HepG2 (cell line): ENCODE results near the gene SERHL2. TPM values are rescaled to one million over a fixed set of nuclear protein-coding genes. Genes with fewer than 3 reads are reported as not detected.

Experiments
- CBX2 ChIP-seq, 2 experiments: fragments of 200-600 bp in 1 of 2; sonication (generic); formaldehyde crosslinking in 1 of 2; IDR thresholded peaks; 2 replicates each; pipeline versions ENCODE4 v1.7.0 to v1.8.1; 2018 to 2022; ENCODE audit warnings: low read depth in 2 of 2, low read length in 1 of 2, mild to moderate bottlenecking in 1 of 2, missing genetic modification reagents in 1 of 2
- CENPT ChIP-seq: sonication (generic); formaldehyde crosslinking; IDR thresholded peaks from 2 replicates; pipeline ENCODE4 v1.8.0; 2022; ENCODE audit warnings: low read depth, mild to moderate bottlenecking, moderate library complexity, missing genetic modification reagents
- DNMT3B ChIP-seq: conservative IDR thresholded peaks from 2 replicates; pipeline ENCODE4 v1.6.1; 2016; ENCODE audit warnings: missing biosample characterization, control low read depth
- FOXC1 ChIP-seq: sonication (generic); formaldehyde crosslinking; IDR thresholded peaks from 2 replicates; pipeline ENCODE4 v1.8.0; 2022; ENCODE audit warnings: mild to moderate bottlenecking, missing genetic modification reagents, borderline replicate concordance
- FOXM1 ChIP-seq: sonication (generic); formaldehyde crosslinking; IDR thresholded peaks from 2 replicates; pipeline ENCODE4 v1.5.0; 2020; ENCODE audit warnings: missing genetic modification reagents
- HDAC6 ChIP-seq: fragments of 200-600 bp; sonication (generic); IDR thresholded peaks from 2 replicates; pipeline ENCODE4 v1.7.0; 2017; ENCODE audit warnings: mild to moderate bottlenecking, antibody characterized with exemption, low read length, low read depth
- RARG ChIP-seq: sonication (generic); formaldehyde crosslinking; IDR thresholded peaks from 2 replicates; pipeline ENCODE4 v1.4.0; 2020; ENCODE audit warnings: low read depth, mild to moderate bottlenecking, missing genetic modification reagents
- U2AF1 ChIP-seq: fragments of 200-400 bp; formaldehyde crosslinking; optimal IDR thresholded peaks from 2 replicates; pipeline ENCODE3; 2017; ENCODE audit warnings: mild to moderate bottlenecking, low read depth, low read length
- U2AF2 ChIP-seq: fragments of 200-400 bp; formaldehyde crosslinking; IDR thresholded peaks from 2 replicates; pipeline ENCODE4 v1.6.1; 2017; ENCODE audit warnings: low read depth, mild to moderate bottlenecking, low read length
- ZNF276 ChIP-seq: sonication (generic); formaldehyde crosslinking; IDR thresholded peaks from 2 replicates; pipeline ENCODE4 v1.4.0; 2020; ENCODE audit warnings: mild to moderate bottlenecking, low read depth, missing genetic modification reagents
- polyA plus RNA-seq, 8 experiments: library from polyadenylated mRNA; depleted of rRNA in 3 of 8; stranded (reverse) in 7 of 8; unstranded in 1 of 8; fragments of >200 nt; fragmentation: Illumina TruSeq in 4 of 8; extraction: Trizol in 4 of 8; gene quantifications; 2 replicates each; pipeline versions ENCODE4 v1.2.1 to v1.2.3, GENCODE V29; 2011 to 2016; ENCODE audit warnings: low read depth in 4 of 8, missing spikeins in 1 of 8, mixed read lengths in 1 of 8; ENCODE audit not compliant: insufficient read depth in 1 of 8
- total RNA-seq, 5 experiments: library from RNA; depleted of rRNA; stranded (reverse); fragments of >200 nt; fragmentation: Illumina TruSeq; extraction: Trizol; gene quantifications; 2 replicates each; pipeline ENCODE4 v1.2.3, GENCODE V29; 2016; ENCODE audit warnings: low read depth in 1 of 5
- TF ChIP-seq, protein P1 (sequence below): sonication (generic); formaldehyde crosslinking; IDR thresholded peaks from 2 replicates; pipeline ENCODE4 v1.4.0; 2020; ENCODE audit warnings: missing genetic modification reagents
- TF ChIP-seq, protein P2 (sequence below): sonication (generic); formaldehyde crosslinking; conservative IDR thresholded peaks from 2 replicates; pipeline ENCODE4 v1.4.0; 2020; ENCODE audit warnings: missing genetic modification reagents
- TF ChIP-seq, protein P3 (sequence below): sonication (generic); formaldehyde crosslinking; IDR thresholded peaks from 2 replicates; pipeline ENCODE4 v1.9.0; 2021; ENCODE audit warnings: missing genetic modification reagents, borderline replicate concordance
- TF ChIP-seq, protein P4 (sequence below): sonication (generic); formaldehyde crosslinking; IDR thresholded peaks from 2 replicates; pipeline ENCODE4 v1.4.0; 2020; ENCODE audit warnings: mild to moderate bottlenecking, missing genetic modification reagents, borderline replicate concordance

The SERHL2 gene
- total and polyA plus RNA-seq, 2 of the 13 experiments (the other 11 are each of a cell fraction or from before 2014, with no cell fraction given) = 1.0 to 1.8 TPM

- TF ChIP-seq, protein P1, sequence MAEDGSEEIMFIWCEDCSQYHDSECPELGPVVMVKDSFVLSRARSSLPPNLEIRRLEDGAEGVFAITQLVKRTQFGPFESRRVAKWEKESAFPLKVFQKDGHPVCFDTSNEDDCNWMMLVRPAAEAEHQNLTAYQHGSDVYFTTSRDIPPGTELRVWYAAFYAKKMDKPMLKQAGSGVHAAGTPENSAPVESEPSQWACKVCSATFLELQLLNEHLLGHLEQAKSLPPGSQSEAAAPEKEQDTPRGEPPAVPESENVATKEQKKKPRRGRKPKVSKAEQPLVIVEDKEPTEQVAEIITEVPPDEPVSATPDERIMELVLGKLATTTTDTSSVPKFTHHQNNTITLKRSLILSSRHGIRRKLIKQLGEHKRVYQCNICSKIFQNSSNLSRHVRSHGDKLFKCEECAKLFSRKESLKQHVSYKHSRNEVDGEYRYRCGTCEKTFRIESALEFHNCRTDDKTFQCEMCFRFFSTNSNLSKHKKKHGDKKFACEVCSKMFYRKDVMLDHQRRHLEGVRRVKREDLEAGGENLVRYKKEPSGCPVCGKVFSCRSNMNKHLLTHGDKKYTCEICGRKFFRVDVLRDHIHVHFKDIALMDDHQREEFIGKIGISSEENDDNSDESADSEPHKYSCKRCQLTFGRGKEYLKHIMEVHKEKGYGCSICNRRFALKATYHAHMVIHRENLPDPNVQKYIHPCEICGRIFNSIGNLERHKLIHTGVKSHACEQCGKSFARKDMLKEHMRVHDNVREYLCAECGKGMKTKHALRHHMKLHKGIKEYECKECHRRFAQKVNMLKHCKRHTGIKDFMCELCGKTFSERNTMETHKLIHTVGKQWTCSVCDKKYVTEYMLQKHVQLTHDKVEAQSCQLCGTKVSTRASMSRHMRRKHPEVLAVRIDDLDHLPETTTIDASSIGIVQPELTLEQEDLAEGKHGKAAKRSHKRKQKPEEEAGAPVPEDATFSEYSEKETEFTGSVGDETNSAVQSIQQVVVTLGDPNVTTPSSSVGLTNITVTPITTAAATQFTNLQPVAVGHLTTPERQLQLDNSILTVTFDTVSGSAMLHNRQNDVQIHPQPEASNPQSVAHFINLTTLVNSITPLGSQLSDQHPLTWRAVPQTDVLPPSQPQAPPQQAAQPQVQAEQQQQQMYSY = 0 out of 2 replicates have a peak, but pooled peaks have one; percentile 26
- peak; percentile 87 for TF ChIP-seq ZNF276 (CRISPR knock-in tag)
- TF ChIP-seq, protein P2, sequence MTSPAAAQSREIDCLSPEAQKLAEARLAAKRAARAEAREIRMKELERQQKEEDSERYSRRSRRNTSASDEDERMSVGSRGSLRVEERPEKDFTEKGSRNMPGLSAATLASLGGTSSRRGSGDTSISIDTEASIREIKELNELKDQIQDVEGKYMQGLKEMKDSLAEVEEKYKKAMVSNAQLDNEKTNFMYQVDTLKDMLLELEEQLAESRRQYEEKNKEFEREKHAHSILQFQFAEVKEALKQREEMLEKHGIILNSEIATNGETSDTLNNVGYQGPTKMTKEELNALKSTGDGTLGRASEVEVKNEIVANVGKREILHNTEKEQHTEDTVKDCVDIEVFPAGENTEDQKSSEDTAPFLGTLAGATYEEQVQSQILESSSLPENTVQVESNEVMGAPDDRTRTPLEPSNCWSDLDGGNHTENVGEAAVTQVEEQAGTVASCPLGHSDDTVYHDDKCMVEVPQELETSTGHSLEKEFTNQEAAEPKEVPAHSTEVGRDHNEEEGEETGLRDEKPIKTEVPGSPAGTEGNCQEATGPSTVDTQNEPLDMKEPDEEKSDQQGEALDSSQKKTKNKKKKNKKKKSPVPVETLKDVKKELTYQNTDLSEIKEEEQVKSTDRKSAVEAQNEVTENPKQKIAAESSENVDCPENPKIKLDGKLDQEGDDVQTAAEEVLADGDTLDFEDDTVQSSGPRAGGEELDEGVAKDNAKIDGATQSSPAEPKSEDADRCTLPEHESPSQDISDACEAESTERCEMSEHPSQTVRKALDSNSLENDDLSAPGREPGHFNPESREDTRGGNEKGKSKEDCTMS = 0 out of 2 replicates have a peak, but pooled peaks have one; percentile 41
- TF ChIP-seq DNMT3B = 0 out of 2 replicates have a peak, but pooled peaks have one; percentile 81
- peak; percentile 51; the same call in 1 of the 2 replicates for TF ChIP-seq HDAC6
- TF ChIP-seq FOXC1 (CRISPR knock-in tag) = peak; percentile 86; the same call in 1 of the 2 replicates
- 0 out of 2 replicates have a peak, but pooled peaks have one; percentile 60 for TF ChIP-seq FOXM1
- TF ChIP-seq CBX2 (IDR thresholded peaks at IDR 0.05; ENCODE audit: low read depth, low read length) = no peak
- no peak for TF ChIP-seq CBX2 (CRISPR knock-in tag; IDR thresholded peaks at IDR 0.05; ENCODE audit: low read depth)
- 0 out of 2 replicates have a peak, but pooled peaks have one; percentile 73 for TF ChIP-seq CENPT (CRISPR knock-in tag)
- TF ChIP-seq, protein P3, sequence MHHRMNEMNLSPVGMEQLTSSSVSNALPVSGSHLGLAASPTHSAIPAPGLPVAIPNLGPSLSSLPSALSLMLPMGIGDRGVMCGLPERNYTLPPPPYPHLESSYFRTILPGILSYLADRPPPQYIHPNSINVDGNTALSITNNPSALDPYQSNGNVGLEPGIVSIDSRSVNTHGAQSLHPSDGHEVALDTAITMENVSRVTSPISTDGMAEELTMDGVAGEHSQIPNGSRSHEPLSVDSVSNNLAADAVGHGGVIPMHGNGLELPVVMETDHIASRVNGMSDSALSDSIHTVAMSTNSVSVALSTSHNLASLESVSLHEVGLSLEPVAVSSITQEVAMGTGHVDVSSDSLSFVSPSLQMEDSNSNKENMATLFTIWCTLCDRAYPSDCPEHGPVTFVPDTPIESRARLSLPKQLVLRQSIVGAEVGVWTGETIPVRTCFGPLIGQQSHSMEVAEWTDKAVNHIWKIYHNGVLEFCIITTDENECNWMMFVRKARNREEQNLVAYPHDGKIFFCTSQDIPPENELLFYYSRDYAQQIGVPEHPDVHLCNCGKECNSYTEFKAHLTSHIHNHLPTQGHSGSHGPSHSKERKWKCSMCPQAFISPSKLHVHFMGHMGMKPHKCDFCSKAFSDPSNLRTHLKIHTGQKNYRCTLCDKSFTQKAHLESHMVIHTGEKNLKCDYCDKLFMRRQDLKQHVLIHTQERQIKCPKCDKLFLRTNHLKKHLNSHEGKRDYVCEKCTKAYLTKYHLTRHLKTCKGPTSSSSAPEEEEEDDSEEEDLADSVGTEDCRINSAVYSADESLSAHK (CRISPR knock-in tag) = peak; percentile 95; the same call in 1 of the 2 replicates
- TF ChIP-seq, protein P4, sequence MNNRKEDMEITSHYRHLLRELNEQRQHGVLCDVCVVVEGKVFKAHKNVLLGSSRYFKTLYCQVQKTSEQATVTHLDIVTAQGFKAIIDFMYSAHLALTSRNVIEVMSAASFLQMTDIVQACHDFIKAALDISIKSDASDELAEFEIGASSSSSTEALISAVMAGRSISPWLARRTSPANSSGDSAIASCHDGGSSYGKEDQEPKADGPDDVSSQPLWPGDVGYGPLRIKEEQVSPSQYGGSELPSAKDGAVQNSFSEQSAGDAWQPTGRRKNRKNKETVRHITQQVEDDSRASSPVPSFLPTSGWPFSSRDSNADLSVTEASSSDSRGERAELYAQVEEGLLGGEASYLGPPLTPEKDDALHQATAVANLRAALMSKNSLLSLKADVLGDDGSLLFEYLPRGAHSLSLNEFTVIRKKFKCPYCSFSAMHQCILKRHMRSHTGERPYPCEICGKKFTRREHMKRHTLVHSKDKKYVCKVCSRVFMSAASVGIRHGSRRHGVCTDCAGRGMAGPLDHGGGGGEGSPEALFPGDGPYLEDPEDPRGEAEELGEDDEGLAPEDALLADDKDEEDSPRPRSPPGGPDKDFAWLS (CRISPR knock-in tag) = no peak; the same call in 1 of the 2 replicates
- TF ChIP-seq U2AF2 = 0 out of 2 replicates have a peak, but pooled peaks have one; percentile 87
- TF ChIP-seq RARG (CRISPR knock-in tag) = no peak
- peak; percentile 88 for TF ChIP-seq U2AF1
These were observed 61.5 kb downstream of the SERHL2 start (continued) for GRCh38 chr22:42615092-42615859.
